ENCODE results near the gene IFI6.

DNA sequence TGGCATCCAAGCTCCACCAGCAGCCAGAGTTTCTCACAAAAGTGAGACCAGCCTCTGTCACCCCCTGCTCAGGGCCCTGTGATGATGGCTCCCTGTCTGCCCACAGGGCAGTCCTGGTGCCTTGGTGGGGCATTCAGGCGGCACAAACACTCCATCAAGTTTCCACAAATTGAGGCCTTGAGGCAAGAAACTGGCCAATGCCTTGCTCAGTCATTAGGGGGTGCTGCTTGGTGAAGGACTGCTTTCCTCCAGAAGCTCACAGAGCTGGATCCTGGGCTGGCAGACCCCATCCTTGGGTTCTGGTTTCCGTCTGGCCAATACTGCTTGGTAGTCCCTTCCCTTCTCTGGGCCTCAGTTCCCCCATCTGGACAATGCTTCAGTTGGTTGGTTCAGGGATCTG lies 55.6 kb downstream of the IFI6 start:
- TF ChIP-seq, protein P1, sequence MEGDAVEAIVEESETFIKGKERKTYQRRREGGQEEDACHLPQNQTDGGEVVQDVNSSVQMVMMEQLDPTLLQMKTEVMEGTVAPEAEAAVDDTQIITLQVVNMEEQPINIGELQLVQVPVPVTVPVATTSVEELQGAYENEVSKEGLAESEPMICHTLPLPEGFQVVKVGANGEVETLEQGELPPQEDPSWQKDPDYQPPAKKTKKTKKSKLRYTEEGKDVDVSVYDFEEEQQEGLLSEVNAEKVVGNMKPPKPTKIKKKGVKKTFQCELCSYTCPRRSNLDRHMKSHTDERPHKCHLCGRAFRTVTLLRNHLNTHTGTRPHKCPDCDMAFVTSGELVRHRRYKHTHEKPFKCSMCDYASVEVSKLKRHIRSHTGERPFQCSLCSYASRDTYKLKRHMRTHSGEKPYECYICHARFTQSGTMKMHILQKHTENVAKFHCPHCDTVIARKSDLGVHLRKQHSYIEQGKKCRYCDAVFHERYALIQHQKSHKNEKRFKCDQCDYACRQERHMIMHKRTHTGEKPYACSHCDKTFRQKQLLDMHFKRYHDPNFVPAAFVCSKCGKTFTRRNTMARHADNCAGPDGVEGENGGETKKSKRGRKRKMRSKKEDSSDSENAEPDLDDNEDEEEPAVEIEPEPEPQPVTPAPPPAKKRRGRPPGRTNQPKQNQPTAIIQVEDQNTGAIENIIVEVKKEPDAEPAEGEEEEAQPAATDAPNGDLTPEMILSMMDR (IDR thresholded peaks at IDR 0.05): no peak
- TF ChIP-seq POLR2A (IDR thresholded peaks at IDR 0.05): no peak
